ENCODE results near the gene FOXP1.

Gene FOXP1

DNA sequence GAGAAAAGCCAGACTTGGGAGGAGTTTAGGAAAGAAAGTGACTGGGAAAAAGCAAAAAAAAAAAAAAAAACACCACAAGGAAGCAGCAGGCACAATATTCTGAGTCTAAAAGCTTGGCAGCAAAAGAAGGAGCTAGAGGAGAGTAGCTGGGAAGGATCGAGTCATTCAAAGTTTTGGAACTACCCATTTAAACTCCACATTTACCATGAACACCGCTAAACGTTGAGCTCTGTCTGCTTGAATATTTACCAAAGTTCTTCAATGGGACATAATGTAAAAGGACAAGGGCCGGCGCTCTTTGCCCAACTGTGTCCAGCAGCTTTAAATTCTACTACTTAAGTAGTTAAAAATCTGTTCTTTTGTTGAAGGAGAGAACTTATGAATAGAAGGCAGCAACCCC, 481.9 kb downstream of the FOXP1 start:
- peak; percentile 62 for DNase-seq (ENCODE audit: low read depth)
- TF ChIP-seq, protein P1, sequence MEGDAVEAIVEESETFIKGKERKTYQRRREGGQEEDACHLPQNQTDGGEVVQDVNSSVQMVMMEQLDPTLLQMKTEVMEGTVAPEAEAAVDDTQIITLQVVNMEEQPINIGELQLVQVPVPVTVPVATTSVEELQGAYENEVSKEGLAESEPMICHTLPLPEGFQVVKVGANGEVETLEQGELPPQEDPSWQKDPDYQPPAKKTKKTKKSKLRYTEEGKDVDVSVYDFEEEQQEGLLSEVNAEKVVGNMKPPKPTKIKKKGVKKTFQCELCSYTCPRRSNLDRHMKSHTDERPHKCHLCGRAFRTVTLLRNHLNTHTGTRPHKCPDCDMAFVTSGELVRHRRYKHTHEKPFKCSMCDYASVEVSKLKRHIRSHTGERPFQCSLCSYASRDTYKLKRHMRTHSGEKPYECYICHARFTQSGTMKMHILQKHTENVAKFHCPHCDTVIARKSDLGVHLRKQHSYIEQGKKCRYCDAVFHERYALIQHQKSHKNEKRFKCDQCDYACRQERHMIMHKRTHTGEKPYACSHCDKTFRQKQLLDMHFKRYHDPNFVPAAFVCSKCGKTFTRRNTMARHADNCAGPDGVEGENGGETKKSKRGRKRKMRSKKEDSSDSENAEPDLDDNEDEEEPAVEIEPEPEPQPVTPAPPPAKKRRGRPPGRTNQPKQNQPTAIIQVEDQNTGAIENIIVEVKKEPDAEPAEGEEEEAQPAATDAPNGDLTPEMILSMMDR (conservative IDR thresholded peaks at IDR 0.05; ENCODE audit: control insufficient read depth, insufficient read depth, low read depth, low read length): no peak
- no peak overlapping the region for H3K4me3 ChIP-seq (ENCODE audit: control insufficient read depth, low read depth, low read length)

DNA sequence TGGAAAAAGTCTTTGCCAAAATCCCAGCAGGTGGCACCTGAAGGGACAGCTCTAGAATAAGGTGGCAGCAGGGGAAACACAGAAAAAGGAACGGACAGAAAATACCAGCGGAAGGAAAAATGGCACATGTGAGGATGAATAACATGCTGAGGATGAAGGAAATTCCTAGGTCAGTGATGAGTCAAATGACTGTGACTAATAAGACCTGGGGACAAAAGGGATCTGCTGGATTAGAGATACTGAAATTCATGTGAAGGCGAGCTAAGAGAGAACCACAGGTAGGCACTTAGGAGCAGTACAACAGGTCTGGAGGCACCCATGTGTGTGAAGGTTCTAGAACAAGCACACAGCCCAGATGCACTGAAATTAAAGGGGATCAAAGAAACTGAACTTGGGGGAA, 482.5 kb downstream of the FOXP1 start:
- TF ChIP-seq, protein P1 (conservative IDR thresholded peaks at IDR 0.05; ENCODE audit: control insufficient read depth, insufficient read depth, low read depth, low read length): no peak
- peak; percentile 85 for DNase-seq (ENCODE audit: low read depth)
- H3K4me3 ChIP-seq (ENCODE audit: control insufficient read depth, low read depth, low read length): no peak overlapping the region

DNA sequence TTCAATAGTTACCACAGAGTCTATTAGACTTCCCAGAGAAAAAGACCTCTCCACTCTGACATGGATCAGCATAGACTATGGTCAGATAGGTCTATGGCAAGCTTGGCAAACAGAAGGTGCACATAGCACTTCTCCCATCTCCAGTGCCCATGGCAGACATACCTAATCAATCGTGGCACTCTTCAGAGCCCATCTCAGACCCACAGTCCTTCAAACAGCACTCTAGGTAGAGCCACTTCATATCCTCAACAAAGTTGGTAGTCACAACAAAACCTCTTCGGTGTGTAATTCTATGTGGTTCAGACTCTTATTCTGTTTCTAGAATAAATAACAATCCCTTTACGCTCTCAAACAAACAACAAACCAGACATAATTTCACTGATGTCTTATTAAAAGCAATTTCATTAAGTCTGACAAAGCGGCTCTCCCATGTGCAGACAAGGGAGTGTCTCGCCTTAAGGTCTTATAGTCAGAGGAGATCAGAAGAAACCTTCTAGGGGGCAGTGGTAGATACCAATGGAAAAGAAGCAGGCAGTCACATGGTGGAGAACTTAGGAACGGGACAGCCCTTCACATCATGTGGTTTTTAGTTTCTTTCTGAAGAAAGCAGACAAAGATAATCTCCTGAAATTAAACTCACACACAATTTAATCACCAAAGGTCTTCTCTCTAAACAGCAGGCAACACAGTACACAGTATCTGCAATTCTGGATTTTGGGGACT, 483.4 kb downstream of the FOXP1 start:
- H3K4me3 ChIP-seq (ENCODE audit: control insufficient read depth, low read depth, low read length): no peak overlapping the region
- no peak for DNase-seq (ENCODE audit: low read depth)
- TF ChIP-seq, protein P1 (conservative IDR thresholded peaks at IDR 0.05; ENCODE audit: control insufficient read depth, insufficient read depth, low read depth, low read length): no peak

DNA sequence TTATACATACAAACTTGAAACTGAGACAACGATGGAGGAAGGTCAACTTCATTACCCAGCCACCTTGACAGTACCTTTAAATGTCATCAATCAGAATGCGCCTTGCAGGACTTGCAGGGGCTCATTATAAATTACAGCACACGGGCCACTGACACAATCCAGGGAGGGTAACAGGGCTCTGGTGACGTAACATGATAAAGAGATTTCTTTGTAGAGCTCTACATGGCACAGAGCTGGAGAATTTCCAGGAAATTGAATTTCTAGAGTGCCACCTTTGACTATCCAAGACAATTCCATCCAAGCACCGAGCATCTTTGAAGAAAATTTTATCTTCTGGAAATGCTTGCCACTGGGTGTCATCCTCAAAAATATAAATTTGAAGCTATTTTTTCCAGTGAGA, 486.0 kb downstream of the FOXP1 start:
- DNase-seq (ENCODE audit: low read depth): no peak

DNA sequence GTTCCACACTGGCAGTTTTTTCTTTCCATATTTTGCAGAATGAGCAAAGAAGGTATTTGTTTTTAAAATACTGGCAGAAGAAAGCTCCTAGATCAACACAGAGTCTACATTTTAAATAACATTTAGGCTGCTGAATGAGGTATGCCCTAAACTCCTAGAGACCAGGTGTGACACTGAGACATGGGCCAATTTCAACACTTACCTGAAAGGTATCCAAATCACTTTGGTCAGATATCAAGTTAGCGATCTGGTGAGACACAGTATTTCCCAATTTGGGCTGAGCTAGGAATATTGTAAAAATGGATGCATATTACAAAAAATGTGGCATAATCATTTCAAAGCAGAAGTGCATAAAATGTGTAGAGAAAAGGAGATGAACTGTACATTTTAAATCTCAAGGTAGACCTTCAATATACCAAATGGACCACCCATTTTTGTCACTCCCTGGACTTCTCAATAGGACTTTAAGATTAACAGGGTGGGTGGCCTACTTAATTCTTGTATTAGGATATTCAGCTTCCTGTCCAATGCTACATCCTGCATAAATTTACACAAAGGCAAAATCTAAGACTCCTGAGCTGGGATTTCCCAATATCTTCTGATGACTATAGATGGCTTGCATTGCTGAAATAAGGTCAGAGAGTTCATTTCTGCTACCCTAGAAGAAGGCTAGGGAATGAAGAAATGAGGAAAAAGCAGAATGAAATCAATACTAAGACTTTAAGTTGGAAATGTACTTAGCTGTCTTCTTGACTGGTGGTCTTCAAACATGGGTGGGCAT, 487.8 kb downstream of the FOXP1 start:
- TF ChIP-seq, protein P1 (conservative IDR thresholded peaks at IDR 0.05; ENCODE audit: control insufficient read depth, insufficient read depth, low read depth, low read length): no peak
- no peak overlapping the region for H3K4me3 ChIP-seq (ENCODE audit: control insufficient read depth, low read depth, low read length)
- peak; percentile 63 for DNase-seq (ENCODE audit: low read depth)

More for the DNA sequence above, 486.0 kb downstream of the FOXP1 start:
- TF ChIP-seq, protein P1 (conservative IDR thresholded peaks at IDR 0.05; ENCODE audit: control insufficient read depth, insufficient read depth, low read depth, low read length): no peak
- no peak overlapping the region for H3K4me3 ChIP-seq (ENCODE audit: control insufficient read depth, low read depth, low read length)

DNA sequence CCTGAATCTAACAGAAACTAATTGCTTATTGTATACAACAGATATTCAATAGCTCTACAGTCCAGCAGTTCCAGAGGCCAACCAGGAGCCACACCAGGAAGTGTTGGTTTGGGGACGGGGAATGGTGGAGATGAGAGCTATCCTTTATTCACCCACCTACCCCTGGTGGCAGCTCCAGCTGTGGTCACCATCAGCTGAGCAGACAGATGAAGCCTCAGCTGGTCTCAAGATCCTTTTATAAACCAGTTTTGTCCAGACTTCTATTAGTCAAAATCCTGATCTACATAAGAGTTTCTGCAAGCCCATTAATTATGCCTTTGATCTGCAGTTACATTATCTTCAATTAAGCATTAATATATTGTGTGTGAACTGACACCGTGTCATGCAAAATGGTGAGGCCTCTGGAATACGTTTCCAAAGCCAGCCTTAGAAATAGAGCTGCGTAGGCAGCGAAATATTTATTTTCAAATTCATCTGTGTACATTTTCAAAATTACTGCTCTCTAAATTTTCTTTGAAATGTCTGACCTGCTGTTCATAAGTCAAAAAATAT, 488.8 kb downstream of the FOXP1 start:
- H3K4me3 ChIP-seq (ENCODE audit: control insufficient read depth, low read depth, low read length): no peak overlapping the region
- TF ChIP-seq, protein P1 (conservative IDR thresholded peaks at IDR 0.05; ENCODE audit: control insufficient read depth, insufficient read depth, low read depth, low read length): no peak

More for the DNA sequence above, 488.8 kb downstream of the FOXP1 start:
- DNase-seq (ENCODE audit: low read depth): no peak
